Measurements from ENCODE around the gene BEGAIN. TPM values are rescaled to one million over a fixed set of nuclear protein-coding genes. Genes with fewer than 3 reads are reported as not detected.

The BEGAIN gene
- total RNA-seq, 2 donors from 2014 or later = 0.91 to 1.3 TPM

DNA sequence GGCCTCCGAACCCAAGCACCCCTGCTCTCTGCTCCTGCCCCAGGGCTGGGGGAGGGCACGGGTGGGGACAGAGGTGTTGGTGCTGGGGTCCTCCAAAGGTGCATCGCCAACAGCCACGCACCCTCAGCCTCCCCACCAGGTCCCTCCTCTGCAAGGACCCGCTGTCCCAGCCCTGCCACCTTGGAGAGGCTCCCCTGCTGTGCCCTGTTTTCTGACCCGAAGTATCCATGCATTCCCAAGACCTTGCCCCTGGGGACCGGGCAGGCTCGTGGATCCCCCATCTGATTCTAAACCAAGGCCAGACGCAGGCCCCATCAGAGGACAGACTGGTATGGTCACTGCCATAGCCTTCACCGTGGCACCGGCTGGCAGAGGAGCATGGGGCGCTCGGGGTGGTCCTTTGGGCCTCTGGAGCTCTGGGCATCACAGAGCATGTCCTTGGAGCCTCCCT lies 22.7 kb upstream of the BEGAIN start:
- whole genome bisulfite sequencing, 2 experiments (ENCODE audit: insufficient coverage in 1 of 2, insufficient read length in 1 of 2) = 93 to 95% methylated on average over 5 to 13 of the region's 13 CpGs
- no peak overlapping the region for H3K4me3 ChIP-seq (ENCODE audit: low read length)
- no peak for TF ChIP-seq CTCF (conservative IDR thresholded peaks at IDR 0.05)
- no peaks in the 10 kb centered on the region for H3K36me3 ChIP-seq (ENCODE audit: control insufficient read depth, insufficient read depth, low read length)
- no peak overlapping the region for H3K9ac ChIP-seq (ENCODE audit: extremely low read depth, low read length, poor library complexity, severe bottlenecking)
- Mint-ChIP-seq H3K27me3 (ENCODE audit: insufficient read depth) (peaks cover 4% of the 10 kb centered on the region), H3K4me3 (no peak overlapping the region), H3K4me1 (no peaks in the 10 kb centered on the region), H3K27ac (no peak overlapping the region), H3K9me3 (no peaks in the 10 kb centered on the region), H3K36me3 (ENCODE audit: low read depth) (no peaks in the 10 kb centered on the region)
- H3K27me3 ChIP-seq (ENCODE audit: control insufficient read depth, insufficient read depth, low read length, poor library complexity, severe bottlenecking) = no peaks in the 10 kb centered on the region
- H3K27ac ChIP-seq (ENCODE audit: low read depth, low read length) = no peak overlapping the region
- DNase-seq = peak; percentile 37
- no peaks in the 10 kb centered on the region for H3K4me1 ChIP-seq (ENCODE audit: control insufficient read depth, insufficient read depth, low read length)
- H3K9me3 ChIP-seq (ENCODE audit: control insufficient read depth, low read length) = no peaks in the 10 kb centered on the region

DNA sequence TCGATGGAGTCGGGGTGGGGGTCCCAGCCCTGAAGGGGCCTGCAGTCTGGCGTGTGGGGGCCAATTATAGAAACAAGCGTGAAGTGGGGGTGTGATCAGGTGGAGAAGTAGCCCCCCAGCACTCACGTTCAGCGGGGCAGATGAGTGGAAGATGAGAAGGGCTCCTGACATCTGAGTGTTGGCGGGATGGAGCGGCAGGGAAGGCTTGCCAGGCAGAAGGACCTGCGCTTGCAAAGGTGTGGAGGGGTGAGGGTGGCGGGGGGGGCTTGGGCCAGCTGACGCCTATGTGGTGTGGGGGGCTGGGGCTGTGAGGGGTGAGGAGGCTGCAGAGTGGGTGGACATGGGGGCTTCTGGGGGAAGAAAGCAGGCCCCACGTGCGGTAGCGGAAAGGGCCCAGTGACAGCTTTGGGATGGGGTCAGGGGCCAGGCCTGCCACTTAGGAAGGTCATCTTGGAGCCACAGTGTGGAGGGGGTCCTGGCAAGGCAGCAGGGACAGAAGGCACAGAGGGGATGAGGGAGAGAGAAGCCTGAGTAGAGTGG lies 22.2 kb upstream of the BEGAIN start:
- no peak overlapping the region for H3K4me3 ChIP-seq (ENCODE audit: low read length)
- H3K36me3 ChIP-seq (ENCODE audit: control insufficient read depth, insufficient read depth, low read length) = no peaks in the 10 kb centered on the region
- H3K27ac ChIP-seq (ENCODE audit: low read depth, low read length) = no peak overlapping the region
- Mint-ChIP-seq H3K27ac (no peak overlapping the region), H3K4me1 (no peaks in the 10 kb centered on the region), H3K4me3 (no peak overlapping the region), H3K27me3 (ENCODE audit: insufficient read depth) (peaks cover 4% of the 10 kb centered on the region), H3K36me3 (ENCODE audit: low read depth) (no peaks in the 10 kb centered on the region), H3K9me3 (no peaks in the 10 kb centered on the region)
- WGBS, 2 experiments (ENCODE audit: insufficient coverage in 1 of 2, insufficient read length in 1 of 2) = 93 to 94% methylated on average over 5 to 14 of the region's 14 CpGs
- DNase-seq = peak; percentile 33
- no peaks in the 10 kb centered on the region for H3K9me3 ChIP-seq (ENCODE audit: control insufficient read depth, low read length)
- H3K4me1 ChIP-seq (ENCODE audit: control insufficient read depth, insufficient read depth, low read length) = no peaks in the 10 kb centered on the region
- TF ChIP-seq CTCF (conservative IDR thresholded peaks at IDR 0.05) = no peak
- no peaks in the 10 kb centered on the region for H3K27me3 ChIP-seq (ENCODE audit: control insufficient read depth, insufficient read depth, low read length, poor library complexity, severe bottlenecking)
- no peak overlapping the region for H3K9ac ChIP-seq (ENCODE audit: extremely low read depth, low read length, poor library complexity, severe bottlenecking)

GRCh38 chr14:100608586-100609330 lies 21.5 kb upstream of the BEGAIN start:
- H3K27me3 ChIP-seq (ENCODE audit: control insufficient read depth, insufficient read depth, low read length, poor library complexity, severe bottlenecking) = no peaks in the 10 kb centered on the region
- H3K9me3 Mint-ChIP-seq = no peaks in the 10 kb centered on the region
- H3K4me3 ChIP-seq (ENCODE audit: low read length) = no peak overlapping the region
- WGBS, 2 experiments (ENCODE audit: insufficient coverage in 1 of 2, insufficient read length in 1 of 2) = 91 to 95% methylated on average over 15 to 19 of the region's 19 CpGs
- no peaks in the 10 kb centered on the region for H3K36me3 Mint-ChIP-seq (ENCODE audit: low read depth)
- peaks cover 4% of the 10 kb centered on the region for H3K27me3 Mint-ChIP-seq (ENCODE audit: insufficient read depth)
- no peak overlapping the region for H3K27ac Mint-ChIP-seq
- H3K4me3 Mint-ChIP-seq = no peak overlapping the region
- no peaks in the 10 kb centered on the region for H3K36me3 ChIP-seq (ENCODE audit: control insufficient read depth, insufficient read depth, low read length)
- no peak for TF ChIP-seq CTCF (conservative IDR thresholded peaks at IDR 0.05)
- DNase-seq = peak; percentile 31
- H3K9ac ChIP-seq (ENCODE audit: extremely low read depth, low read length, poor library complexity, severe bottlenecking) = no peak overlapping the region
- H3K9me3 ChIP-seq (ENCODE audit: control insufficient read depth, low read length) = no peaks in the 10 kb centered on the region
- H3K27ac ChIP-seq (ENCODE audit: low read depth, low read length) = no peak overlapping the region
- H3K4me1 ChIP-seq (ENCODE audit: control insufficient read depth, insufficient read depth, low read length) = no peaks in the 10 kb centered on the region
- H3K4me1 Mint-ChIP-seq = no peaks in the 10 kb centered on the region
